IMR-90 (cell line): ENCODE measurements around the gene SYCP3. TPM values are rescaled to one million over a fixed set of nuclear protein-coding genes. Genes with fewer than 3 reads are reported as not detected.

Experiments
- ATAC-seq: fragments of 200-7000 bp; cut with Tn5 transposase; 2 replicates; pipeline ENCODE4 v1.9.1; 2020; ENCODE audit warnings: low read depth, mild to moderate bottlenecking, moderate library complexity
- BruUV-seq: library from RNA; stranded (reverse); fragments of 400-500 nt; replicated peaks from 2 replicates; lab custom pipeline; 2021; lab: Mats Ljungman, UMichigan
- CTCF ChIA-PET: fragments of 300-600 bp; formaldehyde crosslinking; extraction: SDS; loops from one replicate; lab custom pipeline; 2021; ENCODE audit warnings: antibody characterized with exemption; lab: Yijun Ruan, JAX
- POLR2A ChIA-PET: fragments of 300-600 bp; sonication (Branson Sonifier 250); formaldehyde crosslinking; loops from one replicate; lab custom pipeline; 2022; ENCODE audit warnings: antibody characterized with exemption; ENCODE audit not compliant: unreplicated experiment; lab: Charles Lee
- DNase-seq: peaks from one replicate; pipeline ENCODE4 v3.0.0; 2013
- H2AFZ ChIP-seq: replicated peaks from 2 replicates; pipeline ENCODE3; 2013; ENCODE audit warnings: low read length, mild to moderate bottlenecking; ENCODE audit not compliant: poor library complexity
- H2AK5ac ChIP-seq: 2 replicates; pipeline ENCODE4 v1.6.1; 2013; ENCODE audit warnings: low read depth, low read length, inconsistent platforms
- H2AK9ac ChIP-seq: replicated peaks from 2 replicates; pipeline ENCODE3; 2013; ENCODE audit warnings: mild to moderate bottlenecking, low read depth, low read length, moderate library complexity; ENCODE audit not compliant: poor library complexity
- H2BK120ac ChIP-seq: 2 replicates; pipeline ENCODE4 v1.6.1; 2013; ENCODE audit warnings: low read depth, low read length, inconsistent platforms
- H2BK15ac ChIP-seq: 3 replicates; pipeline ENCODE4 v1.6.1; 2013; ENCODE audit warnings: low read depth, low read length, inconsistent platforms
- H2BK20ac ChIP-seq: 2 replicates; pipeline ENCODE4 v1.6.1; 2013; ENCODE audit warnings: low read depth, mild to moderate bottlenecking, inconsistent platforms, low read length, moderate library complexity
- H2BK5ac ChIP-seq: 2 replicates; pipeline ENCODE4 v1.6.1; 2013; ENCODE audit warnings: mild to moderate bottlenecking, low read depth, low read length, inconsistent platforms; ENCODE audit not compliant: poor library complexity, severe bottlenecking
- H3K14ac ChIP-seq: replicated peaks from 2 replicates; pipeline ENCODE4 v1.6.1; 2013; ENCODE audit warnings: low read depth, low read length, inconsistent platforms
- H3K18ac ChIP-seq: 2 replicates; pipeline ENCODE4 v1.6.1; 2013; ENCODE audit warnings: low read depth, low read length, control low read depth
- H3K23ac ChIP-seq: 2 replicates; pipeline ENCODE4 v1.6.1; 2013; ENCODE audit warnings: low read depth, low read length, inconsistent platforms
- H3K27ac ChIP-seq: 2 replicates; pipeline ENCODE4 v1.5.1; 2013; ENCODE audit warnings: mild to moderate bottlenecking, control low read depth, low read length; ENCODE audit not compliant: insufficient read depth
- H3K27me3 ChIP-seq: 2 replicates; pipeline ENCODE4 v1.6.1; 2013; ENCODE audit warnings: low read length; ENCODE audit not compliant: control insufficient read depth, insufficient read depth
- H3K36me3 ChIP-seq: 2 replicates; pipeline ENCODE4 v1.6.1; 2013; ENCODE audit warnings: low read length, mixed read lengths; ENCODE audit not compliant: control insufficient read depth, insufficient read depth
- H3K4ac ChIP-seq: 2 replicates; pipeline ENCODE4 v1.6.1; 2013; ENCODE audit warnings: low read depth, low read length, inconsistent platforms
- H3K4me1 ChIP-seq: 2 replicates; pipeline ENCODE4 v1.6.1; 2013; ENCODE audit warnings: low read length, mixed read lengths; ENCODE audit not compliant: control insufficient read depth, insufficient read depth
- H3K4me2 ChIP-seq: 2 replicates; pipeline ENCODE4 v1.6.1; 2013; ENCODE audit warnings: low read depth, mild to moderate bottlenecking, control low read depth, low read length, moderate library complexity
- H3K4me3 ChIP-seq: 2 replicates; pipeline ENCODE4 v1.5.1; 2013; ENCODE audit warnings: low read depth, mild to moderate bottlenecking, control low read depth, low read length, moderate library complexity; ENCODE audit not compliant: insufficient read depth
- H3K56ac ChIP-seq: 2 replicates; pipeline ENCODE4 v1.6.1; 2013; ENCODE audit warnings: low read length, inconsistent platforms; ENCODE audit not compliant: insufficient read depth; ENCODE audit errors: extremely low read depth
- H3K79me1 ChIP-seq, 2 experiments: 2 replicates each; pipeline ENCODE4 v1.6.1; 2013; ENCODE audit warnings: low read length in 2 of 2, inconsistent platforms in 1 of 2, low read depth in 1 of 2
- H3K9ac ChIP-seq: 2 replicates; pipeline ENCODE4 v1.6.1; 2013; ENCODE audit warnings: low read depth, low read length, control low read depth
- H3K9me1 ChIP-seq: 2 replicates; pipeline ENCODE4 v1.6.1; 2013; ENCODE audit warnings: low read length, inconsistent platforms; ENCODE audit not compliant: insufficient read depth
- H3K9me3 ChIP-seq: 2 replicates; pipeline ENCODE4 v1.6.1; 2013; ENCODE audit warnings: low read length; ENCODE audit not compliant: control insufficient read depth, insufficient read depth
- H4K20me1 ChIP-seq: 2 replicates; pipeline ENCODE4 v1.6.1; 2013; ENCODE audit warnings: low read length, inconsistent platforms; ENCODE audit not compliant: insufficient read depth
- H4K5ac ChIP-seq: 2 replicates; pipeline ENCODE4 v1.6.1; 2013; ENCODE audit warnings: mild to moderate bottlenecking, low read depth, low read length, control low read depth
- H4K8ac ChIP-seq, 2 experiments: 2 replicates each; pipeline ENCODE4 v1.6.1; 2013; ENCODE audit warnings: low read depth in 2 of 2, low read length in 2 of 2, control low read depth in 1 of 2, inconsistent platforms in 1 of 2
- H4K91ac ChIP-seq: 2 replicates; pipeline ENCODE4 v1.6.1; 2013; ENCODE audit warnings: low read depth, low read length, inconsistent platforms; ENCODE audit not compliant: insufficient read depth
- BHLHE40 ChIP-seq: fragments of 150-350 bp; IDR thresholded peaks from 2 replicates; pipeline ENCODE4 v1.6.1; 2016; ENCODE audit warnings: mild to moderate bottlenecking, low read depth, low read length
- CEBPB ChIP-seq: IDR thresholded peaks from 2 replicates; pipeline ENCODE4 v1.6.1; 2012; ENCODE audit warnings: low read depth, low read length, improper control_type of control experiment
- ELK1 ChIP-seq: fragments of 150-350 bp; IDR thresholded peaks from 2 replicates; pipeline ENCODE4 v1.6.1; 2016; ENCODE audit warnings: low read depth, mild to moderate bottlenecking, low read length, moderate library complexity, borderline replicate concordance
- FOS ChIP-seq: fragments of 150-350 bp; IDR thresholded peaks from 2 replicates; pipeline ENCODE4 v1.6.1; 2016; ENCODE audit warnings: low read depth, low read length
- MAFK ChIP-seq: IDR thresholded peaks from 2 replicates; pipeline ENCODE4 v1.6.1; 2012; ENCODE audit warnings: low read depth, low read length, improper control_type of control experiment
- MAZ ChIP-seq: IDR thresholded peaks from 2 replicates; pipeline ENCODE4 v1.6.1; 2012; ENCODE audit warnings: low read depth, mild to moderate bottlenecking, low read length, improper control_type of control experiment, moderate library complexity, borderline replicate concordance
- MXI1 ChIP-seq: IDR thresholded peaks from 2 replicates; pipeline ENCODE4 v1.6.1; 2012; ENCODE audit warnings: low read depth, mild to moderate bottlenecking, low read length, moderate library complexity, borderline replicate concordance
- NFE2L2 ChIP-seq: fragments of 150-350 bp; IDR thresholded peaks from 2 replicates; pipeline ENCODE4 v1.6.1; 2016; ENCODE audit warnings: low read depth, mild to moderate bottlenecking, low read length
- WGBS, 2 experiments: methylation state at CpG; one replicate each; pipeline versions ENCODE4 v1.1.5 to v1.1.7; 2013; ENCODE audit warnings: missing lambda C conversion rate in 2 of 2; ENCODE audit not compliant: insufficient read length in 1 of 2; ENCODE audit errors: extremely low coverage in 2 of 2; 5-methylcytosine and 5-hydroxymethylcytosine counted together
- dilution Hi-C: fragments of 300-500 bp; cut with HindIII; formaldehyde crosslinking; loops from one replicate; pipeline ENCODE4 v1.14.3; 2018; ENCODE audit warnings: low sequenced_read_pairs; ENCODE audit not compliant: unreplicated experiment
- in situ Hi-C: fragments of 300-500 bp; cut with MboI; formaldehyde crosslinking; loops from 3 replicates; pipeline ENCODE4 v1.14.3; 2019; ENCODE audit warnings: low sequenced_read_pairs, inconsistent platforms, mixed read lengths
- intact Hi-C: fragments of 100-400 bp; cut with micrococcal nuclease; formaldehyde crosslinking; loops from 2 replicates; pipeline ENCODE4 v1.10.0; 2022
- polyA plus RNA-seq, 3 experiments: library from polyadenylated mRNA; depleted of rRNA; stranded (reverse); fragments of >200 nt; gene quantifications; 2 replicates each; pipeline ENCODE4 v1.2.3, GENCODE V29; 2012; ENCODE audit warnings: low replicate concordance in 1 of 3
- total RNA-seq: library from RNA; depleted of rRNA; stranded (reverse); fragments of >200 nt; gene quantifications from 2 replicates; pipeline ENCODE4 v1.2.3, GENCODE V29; 2012
- TF ChIP-seq, protein P1 (sequence below): fragments of 150-350 bp; IDR thresholded peaks from 2 replicates; pipeline ENCODE4 v1.6.1; 2017; ENCODE audit warnings: mild to moderate bottlenecking, antibody characterized with exemption, low read length, low read depth
- TF ChIP-seq, protein P2 (sequence below): conservative IDR thresholded peaks from 2 replicates; pipeline ENCODE4 v1.5.1; 2012; ENCODE audit warnings: mild to moderate bottlenecking, low read depth, low read length, improper control_type of control experiment

The SYCP3 gene
- total and polyA plus RNA-seq, 2 of the 4 experiments (the other 2 are of a cell fraction): 0.07 TPM; not detected in 1

- Histone ChIP-seq H4K8ac (no peak overlapping the region), H3K9ac (no peak overlapping the region), H3K27ac (no peak overlapping the region), H2AK5ac (no peak overlapping the region), H2AFZ (no peak overlapping the region), H3K56ac (no peak overlapping the region), H3K9me1 (0 out of 2 replicates have a peak, but pooled peaks cover 3% of the 10 kb centered on the region), H2AK9ac (no peak overlapping the region), H3K23ac (no peak overlapping the region), H2BK15ac (no peak overlapping the region), H3K4me2 (no peak overlapping the region), H2BK20ac (no peak overlapping the region), H3K4me1 (peaks cover 2% of the 10 kb centered on the region; the same call in 1 of the 2 replicates), H3K9me3 (no peaks in the 10 kb centered on the region), H2BK5ac (no peak overlapping the region), H4K5ac (no peak overlapping the region), H3K14ac (no peak overlapping the region), H3K4me3 (no peak overlapping the region), H3K27me3 (no peaks in the 10 kb centered on the region), H3K79me1 (no peaks in the 10 kb centered on the region; a peak in 1 of 4 replicates), H2BK120ac (no peak overlapping the region), H3K36me3 (peaks cover 2% of the 10 kb centered on the region; the same call in 1 of the 2 replicates), H4K91ac (no peak overlapping the region), H3K4ac (no peak overlapping the region), H3K18ac (no peak overlapping the region), H4K20me1 (no peaks in the 10 kb centered on the region; the same call in 1 of the 2 replicates)
- TF ChIP-seq CEBPB (no peak), FOS (no peak), MAFK (no peak), MAZ (no peak), BHLHE40 (no peak), MXI1 (no peak), NFE2L2 (no peak), ELK1 (no peak)
- TF ChIP-seq, protein P1, sequence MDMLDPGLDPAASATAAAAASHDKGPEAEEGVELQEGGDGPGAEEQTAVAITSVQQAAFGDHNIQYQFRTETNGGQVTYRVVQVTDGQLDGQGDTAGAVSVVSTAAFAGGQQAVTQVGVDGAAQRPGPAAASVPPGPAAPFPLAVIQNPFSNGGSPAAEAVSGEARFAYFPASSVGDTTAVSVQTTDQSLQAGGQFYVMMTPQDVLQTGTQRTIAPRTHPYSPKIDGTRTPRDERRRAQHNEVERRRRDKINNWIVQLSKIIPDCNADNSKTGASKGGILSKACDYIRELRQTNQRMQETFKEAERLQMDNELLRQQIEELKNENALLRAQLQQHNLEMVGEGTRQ: no peak
- TF ChIP-seq, protein P2, sequence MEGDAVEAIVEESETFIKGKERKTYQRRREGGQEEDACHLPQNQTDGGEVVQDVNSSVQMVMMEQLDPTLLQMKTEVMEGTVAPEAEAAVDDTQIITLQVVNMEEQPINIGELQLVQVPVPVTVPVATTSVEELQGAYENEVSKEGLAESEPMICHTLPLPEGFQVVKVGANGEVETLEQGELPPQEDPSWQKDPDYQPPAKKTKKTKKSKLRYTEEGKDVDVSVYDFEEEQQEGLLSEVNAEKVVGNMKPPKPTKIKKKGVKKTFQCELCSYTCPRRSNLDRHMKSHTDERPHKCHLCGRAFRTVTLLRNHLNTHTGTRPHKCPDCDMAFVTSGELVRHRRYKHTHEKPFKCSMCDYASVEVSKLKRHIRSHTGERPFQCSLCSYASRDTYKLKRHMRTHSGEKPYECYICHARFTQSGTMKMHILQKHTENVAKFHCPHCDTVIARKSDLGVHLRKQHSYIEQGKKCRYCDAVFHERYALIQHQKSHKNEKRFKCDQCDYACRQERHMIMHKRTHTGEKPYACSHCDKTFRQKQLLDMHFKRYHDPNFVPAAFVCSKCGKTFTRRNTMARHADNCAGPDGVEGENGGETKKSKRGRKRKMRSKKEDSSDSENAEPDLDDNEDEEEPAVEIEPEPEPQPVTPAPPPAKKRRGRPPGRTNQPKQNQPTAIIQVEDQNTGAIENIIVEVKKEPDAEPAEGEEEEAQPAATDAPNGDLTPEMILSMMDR: no peak
- no TSS peak for BruUV-seq
- ATAC-seq: no peak
- in situ Hi-C loops (loop anchor here (5.0 kb wide), 1 partner anchor 51 kb away; no protein-coding TSS in a partner anchor), intact Hi-C loops (loop anchor here (10.0 kb wide), 2 partner anchors 319 to 989 kb away; no protein-coding TSS in a partner anchor), dilution Hi-C loops (no loop called here)
- WGBS, 2 experiments: no CpG with 5 or more reads among the region's 2 CpGs
- no peak for DNase-seq
- CTCF ChIA-PET: interaction anchor here (0.8 to 1.0 kb wide), 2 partner anchors 48 to 55 kb away, joined by 3 read pairs; partner anchors contain the start of gene GNPTAB
- POLR2A ChIA-PET: no interaction called here
Observed at GRCh38 chr12:101775816-101776215, 36.6 kb upstream of the SYCP3 start.
